HG02588 (cell line): ENCODE data around the gene CD300LB.
"Not testable (repeated sequence)": the region's sequence is repeated elsewhere in the genome, so short reads cannot be mapped to it uniquely, and the experiment has no call there.

Experiments used
- ATAC-seq: cut with Tn5 transposase; IDR thresholded peaks from one replicate; pipeline ENCODE4 v1.9.1; 2021; ENCODE audit warnings: mild to moderate bottlenecking, moderate library complexity; ENCODE audit not compliant: unreplicated experiment

CD300LB gene

GRCh38 chr17:74526681-74527080, 4.6 kb downstream of the CD300LB start:
- ATAC-seq = no peak

- ATAC-seq = no peak
Observed at GRCh38 chr17:74525781-74526288, 5.4 kb downstream of the CD300LB start.

DNA sequence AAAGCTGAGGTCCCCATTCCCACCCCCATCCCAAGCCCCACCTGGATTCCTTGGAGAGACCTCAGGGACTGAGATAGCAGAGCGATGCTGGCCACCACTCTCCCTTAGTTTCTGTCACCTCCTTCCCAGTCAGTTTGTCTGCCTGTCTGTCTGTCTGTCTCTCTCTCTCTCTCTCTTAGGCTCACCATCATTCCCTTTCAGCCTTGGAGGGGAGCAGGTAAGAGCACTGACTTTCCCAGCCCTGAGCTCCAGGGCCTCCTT, 5.9 kb downstream of the CD300LB start:
- ATAC-seq = no peak

GRCh38 chr17:74524653-74525464, 6.4 kb downstream of the CD300LB start:
- no peak for ATAC-seq

- ATAC-seq = no peak
Observed at GRCh38 chr17:74523308-74523707, 8.0 kb downstream of the CD300LB start.

GRCh38 chr17:74522381-74523105, 8.7 kb downstream of the CD300LB start:
- no peak for ATAC-seq

GRCh38 chr17:74521701-74522201, 9.5 kb downstream of the CD300LB start:
- no peak for ATAC-seq

DNA sequence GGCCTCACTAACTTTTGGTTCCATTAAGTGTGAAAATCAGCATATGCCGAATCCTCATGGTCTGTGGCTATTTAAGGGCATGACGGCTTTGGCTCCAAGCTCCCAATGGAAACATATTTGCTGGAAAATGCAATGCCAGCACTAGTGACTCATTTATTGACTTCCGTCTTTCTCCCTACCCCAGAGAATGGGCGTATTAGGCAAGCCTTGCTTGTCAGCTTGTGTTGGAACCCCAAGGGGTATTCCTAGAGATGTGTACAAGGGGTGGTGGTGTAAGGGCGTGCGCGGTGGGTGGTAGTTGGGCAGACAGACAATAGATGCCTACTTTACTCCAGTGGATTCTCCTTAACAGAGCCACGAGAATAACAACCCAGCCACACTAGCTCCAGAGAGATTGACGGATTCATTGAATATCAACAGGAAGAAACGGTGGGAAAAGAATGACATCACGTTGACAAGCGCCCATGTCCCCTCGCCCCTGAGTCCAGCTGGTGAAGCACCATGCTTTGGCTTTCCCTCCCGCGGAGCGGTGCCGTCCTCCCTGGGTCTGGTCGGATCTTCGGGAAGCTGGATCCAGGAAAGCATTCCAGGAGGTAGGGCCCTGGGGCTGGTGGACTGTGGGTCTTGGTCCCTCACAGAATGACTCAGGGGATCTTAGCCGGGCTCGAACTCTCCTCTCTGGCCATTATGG, 10.3 kb downstream of the CD300LB start:
- ATAC-seq = no peak

GRCh38 chr17:74520016-74520434, 11.2 kb downstream of the CD300LB start:
- no peak for ATAC-seq

DNA sequence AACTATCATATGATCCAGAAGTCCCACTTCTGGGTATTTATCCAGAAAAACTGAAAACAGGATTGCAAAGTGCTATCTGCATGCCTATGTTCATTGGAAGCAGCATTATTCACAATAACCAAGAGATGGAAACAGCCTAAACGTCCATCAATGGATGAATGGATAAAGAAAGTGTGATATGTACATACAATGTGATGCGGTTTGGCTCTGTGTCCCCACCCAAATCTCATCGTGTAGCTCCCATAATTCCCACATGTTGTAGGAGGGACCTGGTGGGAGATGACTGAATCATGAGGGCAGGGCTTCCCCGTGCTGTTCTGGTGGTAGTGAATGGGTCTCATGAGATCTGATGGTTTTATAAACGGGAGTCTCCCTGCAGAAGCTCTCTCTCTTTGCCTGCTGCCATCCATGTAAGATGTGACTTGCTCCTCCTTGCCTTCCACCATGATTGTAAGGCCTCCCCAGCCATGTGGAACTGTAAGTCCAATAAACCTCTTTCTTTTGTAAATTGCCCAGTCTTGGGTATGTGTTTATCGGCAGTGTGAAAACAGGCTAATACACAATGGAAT, 12.8 kb downstream of the CD300LB start:
- ATAC-seq = not testable (repeated sequence)

GRCh38 chr17:74516561-74517328, 14.5 kb downstream of the CD300LB start:
- ATAC-seq = no peak

DNA sequence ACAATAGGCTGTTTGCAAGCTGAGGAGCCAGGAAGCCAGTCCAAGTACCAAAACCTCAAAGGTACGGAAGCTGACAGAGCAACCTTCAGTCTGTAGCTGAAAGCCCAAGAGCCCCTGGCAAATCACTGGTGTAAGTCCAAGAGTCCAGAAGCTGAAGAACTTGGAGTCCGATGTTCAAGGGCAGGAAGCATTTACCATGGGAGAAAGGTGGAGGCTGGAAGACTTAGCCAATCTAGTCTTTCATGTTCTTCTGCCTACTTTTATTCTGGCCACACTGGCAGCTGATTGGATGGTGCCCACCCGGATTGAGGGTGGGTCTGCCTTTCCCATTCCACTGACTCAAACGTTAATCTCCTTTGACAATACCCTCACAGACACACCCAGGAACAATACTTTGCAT, 15.3 kb downstream of the CD300LB start:
- ATAC-seq = no peak

GRCh38 chr17:74514632-74515334, 16.5 kb downstream of the CD300LB start:
- ATAC-seq = no peak

- ATAC-seq = no peak
Observed at GRCh38 chr17:74513987-74514631, 17.2 kb downstream of the CD300LB start.

DNA sequence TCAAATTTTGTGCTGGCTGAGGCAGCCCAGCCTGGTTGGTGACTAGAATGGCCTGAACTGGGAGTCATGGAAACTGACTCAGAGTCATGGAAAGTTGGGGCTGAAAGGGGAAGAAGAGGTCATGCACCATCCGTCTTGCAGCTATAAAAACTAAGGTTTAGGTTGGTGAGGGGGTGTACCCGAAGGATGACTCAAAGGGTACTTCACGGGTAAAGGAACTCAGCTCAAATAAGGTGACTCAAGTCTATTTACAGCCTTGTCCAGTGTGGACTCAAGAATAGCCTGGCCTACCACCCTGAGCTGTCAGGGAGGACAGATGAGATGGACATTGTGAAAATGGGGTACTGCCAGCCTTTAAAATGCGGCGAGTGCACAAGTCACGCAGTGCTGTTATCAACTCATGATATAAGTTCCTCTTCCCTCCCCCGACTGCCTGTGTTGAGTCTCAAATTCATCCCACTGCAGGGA, 18.6 kb downstream of the CD300LB start:
- ATAC-seq = no peak

DNA sequence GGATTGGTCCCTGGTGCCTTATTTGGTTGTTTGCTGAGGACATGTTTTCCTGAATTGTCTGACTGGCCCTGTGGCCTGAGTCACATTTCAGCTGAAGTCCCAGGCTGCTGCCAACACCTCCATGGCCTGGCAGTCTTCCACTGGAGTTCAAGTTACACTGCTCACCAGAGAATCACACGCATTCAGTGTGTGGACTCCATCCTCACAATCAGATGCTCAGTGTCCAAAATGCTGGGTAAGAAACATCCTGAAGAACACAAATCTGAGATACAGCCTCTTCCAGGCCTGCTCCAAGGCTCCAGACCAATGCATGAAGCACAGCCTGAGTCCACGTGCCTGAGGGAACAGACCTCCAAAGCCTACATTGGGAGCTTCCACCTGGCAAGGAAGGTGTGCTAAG, 19.2 kb downstream of the CD300LB start:
- ATAC-seq = no peak

DNA sequence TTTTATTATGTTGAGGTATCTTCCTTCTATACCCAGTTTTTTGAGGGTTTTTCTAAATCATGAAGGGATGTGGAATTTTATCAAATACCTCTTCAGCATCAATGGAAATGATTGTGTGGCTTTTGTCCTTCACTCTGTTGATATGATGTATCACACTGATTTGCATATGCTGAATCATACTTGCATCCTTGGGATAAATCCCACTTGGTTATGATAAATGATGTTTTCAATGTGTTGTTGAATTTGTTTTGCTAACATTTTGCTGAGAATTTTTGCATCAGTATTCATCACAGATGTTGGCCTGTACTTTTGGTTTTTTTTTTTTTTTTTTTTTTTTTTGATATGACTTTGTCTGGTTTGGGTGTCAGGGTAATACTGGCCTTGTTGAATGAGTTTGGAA, 23.1 kb downstream of the CD300LB start:
- ATAC-seq = no peak

DNA sequence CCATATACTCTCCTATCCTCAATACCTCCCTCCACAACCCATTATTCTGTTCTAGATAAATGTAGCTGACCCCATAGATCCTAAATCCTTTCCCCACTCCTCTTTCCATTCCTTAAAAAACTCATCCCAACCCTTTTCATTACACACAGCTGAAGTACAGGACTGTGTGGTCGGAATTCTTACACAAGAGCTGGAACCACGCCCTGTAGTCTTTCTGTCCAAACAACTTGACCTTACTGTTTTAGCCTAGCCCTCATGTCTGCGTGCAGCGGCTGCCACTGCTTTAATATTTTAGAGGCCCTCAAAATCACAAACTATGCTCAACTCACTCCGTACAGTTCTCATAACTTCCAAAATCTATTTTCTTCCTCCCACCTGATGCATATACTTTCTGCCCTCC, 27.3 kb downstream of the CD300LB start:
- not testable (repeated sequence) for ATAC-seq

- no peak for ATAC-seq
Observed at GRCh38 chr17:74502861-74503260, 28.4 kb downstream of the CD300LB start.
